Keratinocyte (primary cell): ENCODE results near the gene BOC.

ENCODE experiments used
- EZH2 ChIP-seq: IDR thresholded peaks from one replicate; pipeline ENCODE4 v1.6.1; 2012; ENCODE audit warnings: inconsistent platforms, mild to moderate bottlenecking, low read length, moderate library complexity
- TF ChIP-seq, protein P1 (sequence below), 3 experiments: IDR thresholded peaks in 1 of 3; conservative IDR thresholded peaks in 1 of 3; optimal IDR thresholded peaks in 1 of 3; 2 replicates in 2 of 3; 3 replicates in 1 of 3; pipeline versions ENCODE3 to v1.5.1; 2011; ENCODE audit warnings: low read length in 3 of 3, mild to moderate bottlenecking in 3 of 3, moderate library complexity in 2 of 3, control low read depth in 1 of 3, inconsistent platforms in 1 of 3; ENCODE audit not compliant: insufficient read depth in 2 of 3; ENCODE audit errors: extremely low read depth in 1 of 3

DNA sequence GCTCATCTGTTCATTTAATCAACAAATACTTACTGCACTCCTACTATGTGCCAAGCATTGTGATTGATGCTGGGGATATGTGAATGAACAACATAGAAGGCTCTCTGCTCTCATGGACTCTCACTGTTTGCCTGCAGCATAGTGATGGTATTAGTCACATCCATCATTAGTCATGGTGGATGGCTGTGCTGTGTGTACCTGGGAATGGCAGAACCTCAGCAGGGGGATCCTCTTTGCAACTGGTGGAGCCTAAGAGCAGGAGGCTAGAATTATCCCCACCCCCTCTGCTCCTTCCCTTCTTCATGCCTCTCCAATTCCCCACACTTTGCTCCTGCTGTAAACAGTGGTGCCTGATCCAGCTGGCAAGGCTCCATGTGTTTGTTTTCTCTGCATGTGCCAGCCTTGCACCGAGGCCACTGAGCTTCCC lies 20.5 kb downstream of the BOC start:
- TF ChIP-seq EZH2: no peak
- TF ChIP-seq, protein P1, sequence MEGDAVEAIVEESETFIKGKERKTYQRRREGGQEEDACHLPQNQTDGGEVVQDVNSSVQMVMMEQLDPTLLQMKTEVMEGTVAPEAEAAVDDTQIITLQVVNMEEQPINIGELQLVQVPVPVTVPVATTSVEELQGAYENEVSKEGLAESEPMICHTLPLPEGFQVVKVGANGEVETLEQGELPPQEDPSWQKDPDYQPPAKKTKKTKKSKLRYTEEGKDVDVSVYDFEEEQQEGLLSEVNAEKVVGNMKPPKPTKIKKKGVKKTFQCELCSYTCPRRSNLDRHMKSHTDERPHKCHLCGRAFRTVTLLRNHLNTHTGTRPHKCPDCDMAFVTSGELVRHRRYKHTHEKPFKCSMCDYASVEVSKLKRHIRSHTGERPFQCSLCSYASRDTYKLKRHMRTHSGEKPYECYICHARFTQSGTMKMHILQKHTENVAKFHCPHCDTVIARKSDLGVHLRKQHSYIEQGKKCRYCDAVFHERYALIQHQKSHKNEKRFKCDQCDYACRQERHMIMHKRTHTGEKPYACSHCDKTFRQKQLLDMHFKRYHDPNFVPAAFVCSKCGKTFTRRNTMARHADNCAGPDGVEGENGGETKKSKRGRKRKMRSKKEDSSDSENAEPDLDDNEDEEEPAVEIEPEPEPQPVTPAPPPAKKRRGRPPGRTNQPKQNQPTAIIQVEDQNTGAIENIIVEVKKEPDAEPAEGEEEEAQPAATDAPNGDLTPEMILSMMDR (optimal IDR thresholded peaks at IDR 0.05 in 1 of 3, IDR thresholded peaks at IDR 0.05 in 1 of 3, conservative IDR thresholded peaks at IDR 0.05 in 1 of 3; ENCODE audit: extremely low read depth in 1 of 3, insufficient read depth in 2 of 3, low read length in 3 of 3): no peak
